Naive thymus-derived CD4-positive, alpha-beta T cell (primary cell): ENCODE results near the gene ARL3. TPM values are rescaled to one million over a fixed set of nuclear protein-coding genes. Genes with fewer than 3 reads are reported as not detected.

Source experiments
- ATAC-seq: fragments of 150-1000 bp; cut with Tn5 transposase; 2 replicates; pipeline ENCODE4 v1.10.0; 2021; ENCODE audit warnings: mild to moderate bottlenecking, moderate library complexity
- CTCF ChIA-PET: fragments of 350-600 bp; sonication (Branson Sonifier 250); formaldehyde crosslinking; loops from one replicate; lab custom pipeline; 2021; ENCODE audit warnings: antibody characterized with exemption; lab: Charles Lee
- POLR2A ChIA-PET: fragments of 350-600 bp; sonication (Branson Sonifier 250); formaldehyde crosslinking; loops from one replicate; lab custom pipeline; 2021; ENCODE audit warnings: antibody characterized with exemption, inconsistent platforms; lab: Charles Lee
- DNase-seq, 9 donors: peaks; one replicate each; pipeline versions ENCODE4 v3.0.0 to v3.0.0-alpha.2; 2020 to 2022; ENCODE audit warnings: mixed read lengths in 1 of 9
- H3K27ac ChIP-seq: one replicate; pipeline ENCODE4 v1.7.0; 2013; ENCODE audit warnings: mild to moderate bottlenecking, low read depth, low read length, moderate library complexity
- H3K27me3 ChIP-seq, 2 donors: one replicate each; pipeline ENCODE4 v1.7.0; 2013; ENCODE audit warnings: low read length in 2 of 2, mild to moderate bottlenecking in 2 of 2, moderate library complexity in 2 of 2; ENCODE audit not compliant: control insufficient read depth in 2 of 2, insufficient read depth in 2 of 2
- H3K36me3 ChIP-seq, 3 experiments: 1 replicate in 2 of 3; 2 replicates in 1 of 3; pipeline ENCODE4 v1.7.0; 2013; ENCODE audit warnings: low read length in 3 of 3, mild to moderate bottlenecking in 3 of 3, moderate library complexity in 1 of 3; ENCODE audit not compliant: insufficient read depth in 3 of 3, control insufficient read depth in 2 of 3
- H3K4me1 ChIP-seq, 2 donors: one replicate each; pipeline ENCODE4 v1.7.0; 2013; ENCODE audit warnings: low read length in 2 of 2, mild to moderate bottlenecking in 2 of 2, moderate library complexity in 1 of 2; ENCODE audit not compliant: control insufficient read depth in 2 of 2, insufficient read depth in 2 of 2
- H3K4me3 ChIP-seq: 2 replicates; pipeline ENCODE4 v1.7.0; 2013; ENCODE audit warnings: mild to moderate bottlenecking, low read length
- H3K9me3 ChIP-seq, 3 experiments: 1 replicate in 2 of 3; 2 replicates in 1 of 3; pipeline ENCODE4 v1.7.0; 2013; ENCODE audit warnings: low read length in 3 of 3; ENCODE audit not compliant: control insufficient read depth in 2 of 3
- H3K27ac Mint-ChIP-seq, 9 donors: one replicate each; pipeline ENCODE4 v1.8.0; 2020 to 2022; ENCODE audit warnings: mixed read lengths in 9 of 9, mild to moderate bottlenecking in 8 of 9, moderate library complexity in 5 of 9, inconsistent platforms in 2 of 9
- H3K27me3 Mint-ChIP-seq, 5 donors: one replicate each; pipeline ENCODE4 v1.8.0; 2021 to 2022; ENCODE audit warnings: mixed read lengths in 5 of 5, mild to moderate bottlenecking in 1 of 5
- H3K36me3 Mint-ChIP-seq, 5 donors: one replicate each; pipeline ENCODE4 v1.8.0; 2020 to 2022; ENCODE audit warnings: mixed read lengths in 5 of 5, mild to moderate bottlenecking in 3 of 5, inconsistent platforms in 1 of 5
- H3K4me1 Mint-ChIP-seq, 7 donors: one replicate each; pipeline ENCODE4 v1.8.0; 2020 to 2022; ENCODE audit warnings: mixed read lengths in 7 of 7, mild to moderate bottlenecking in 3 of 7, inconsistent platforms in 1 of 7
- H3K4me3 Mint-ChIP-seq, 10 donors: one replicate each; pipeline ENCODE4 v1.8.0; 2020 to 2022; ENCODE audit warnings: mild to moderate bottlenecking in 10 of 10, mixed read lengths in 10 of 10, moderate library complexity in 6 of 10, inconsistent platforms in 2 of 10
- H3K9me3 Mint-ChIP-seq, 11 donors: one replicate each; pipeline ENCODE4 v1.8.0; 2020 to 2022; ENCODE audit warnings: mixed read lengths in 11 of 11, mild to moderate bottlenecking in 4 of 11, inconsistent platforms in 1 of 11, moderate library complexity in 1 of 11
- intact Hi-C, 2 donors: fragments of 100-400 bp; cut with micrococcal nuclease; formaldehyde crosslinking; loops; one replicate each; pipeline ENCODE4 v1.15.1; 2023
- polyA plus RNA-seq, 2 donors: library from polyadenylated mRNA; unstranded; fragments of 300-500 nt; fragmentation: Illumina TruSeq; gene quantifications; one replicate each; pipeline ENCODE4 v1.2.3, GENCODE V29; 2021
- total RNA-seq, 6 experiments: library from RNA in 5 of 6; stranded (reverse) in 5 of 6; gene quantifications; 1 replicate in 5 of 6; 2 replicates in 1 of 6; pipeline ENCODE4 v1.2.3 and lab custom pipeline; 2021 to 2026

ARL3 gene
- total and polyA plus RNA-seq, 7 experiments from 2014 or later = 1.3 to 5.1 (median 2.9) TPM

DNA sequence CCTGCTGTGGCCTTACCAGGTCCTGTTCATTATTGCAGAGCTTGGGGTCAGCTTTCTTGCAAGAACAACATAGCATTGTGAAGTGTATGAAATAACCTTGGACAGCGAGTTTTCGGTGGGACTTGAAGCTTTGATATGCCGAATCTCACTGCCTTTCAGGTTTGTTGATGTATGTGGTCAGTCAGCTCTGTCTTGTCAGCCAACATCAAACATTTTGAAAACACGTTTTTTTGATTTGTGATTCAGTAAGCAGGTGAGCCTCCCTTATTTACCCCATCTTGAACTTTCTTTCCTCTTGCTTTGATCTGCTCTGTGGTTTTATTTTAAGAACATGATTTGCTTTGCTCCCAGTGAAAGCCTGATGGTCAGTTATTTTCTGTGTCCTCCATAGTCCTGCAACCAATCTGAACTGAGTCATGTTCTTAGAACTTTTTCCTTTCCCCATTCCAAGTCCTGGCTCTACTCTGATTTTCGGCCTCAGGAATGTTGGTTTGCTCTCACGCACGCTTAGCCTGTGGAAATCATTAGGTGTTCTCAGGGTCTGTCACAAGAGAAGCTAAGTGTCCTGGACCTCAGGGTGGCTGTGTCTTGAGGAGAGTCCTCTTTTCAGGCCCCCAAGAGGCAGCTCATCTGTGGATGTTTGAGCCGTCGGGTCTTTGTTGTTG is 38.2 kb upstream of the ARL3 start:
- no peak overlapping the region for H3K27ac ChIP-seq
- Mint-ChIP-seq H3K9me3 (peaks cover 0 to 3% (median 0%) of the 10 kb centered on the region in 11 donors), H3K27me3 (no peaks in the 10 kb centered on the region), H3K36me3 (peaks cover 7 to 21% (median 13%) of the 10 kb centered on the region in 5 donors), H3K27ac (peak overlapping the region in 6 of 9 donors; percentile 24 to 77 (median 57)), H3K4me3 (peak overlapping the region in 5 of 10 donors; percentile 26 to 62 (median 51)), H3K4me1 (peaks cover 37 to 64% (median 55%) of the 10 kb centered on the region in 7 donors)
- H3K36me3 ChIP-seq = peaks cover 0 to 5% (median 0%) of the 10 kb centered on the region in 3 experiments
- DNase-seq (no peak), ATAC-seq (no peak)
- no peak overlapping the region for H3K4me3 ChIP-seq
- no peaks in the 10 kb centered on the region for H3K27me3 ChIP-seq
- POLR2A ChIA-PET = no interaction called here
- no peaks in the 10 kb centered on the region for H3K9me3 ChIP-seq
- intact Hi-C loops = loop anchor here in 1 of 2 donors (2.0 kb wide), 1 partner anchor 24 kb away; no protein-coding TSS in a partner anchor
- peaks cover 8 to 26% of the 10 kb centered on the region in 2 donors for H3K4me1 ChIP-seq
- CTCF ChIA-PET = interaction anchor here (1.0 to 1.6 kb wide), 3 partner anchors 10 to 16 kb away, joined by 3 to 4 read pairs (median 4); no protein-coding TSS in a partner anchor

DNA sequence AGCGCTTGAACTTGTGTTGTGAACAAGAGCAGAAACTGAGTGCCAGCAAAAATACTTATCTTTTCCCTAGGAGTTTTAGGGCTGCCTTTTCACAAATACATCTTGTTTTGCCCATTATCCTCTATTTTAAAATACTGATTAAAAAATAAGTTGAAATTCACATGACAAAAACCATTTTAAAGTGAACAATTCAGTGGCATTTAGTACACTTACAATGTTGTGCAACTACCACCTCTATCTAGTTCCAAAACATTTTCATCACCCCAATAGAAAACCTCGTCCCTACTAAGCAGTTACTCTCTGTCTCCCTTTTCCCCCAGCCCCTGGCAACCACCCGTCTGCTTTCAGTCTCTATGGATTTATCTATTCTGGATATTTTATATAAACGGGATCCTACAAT is 31.0 kb upstream of the ARL3 start:
- Mint-ChIP-seq H3K27ac (peak overlapping the region; percentile 13 to 92 (median 75)), H3K9me3 (peaks cover 0 to 7% (median 2%) of the 10 kb centered on the region in 11 donors), H3K4me1 (peaks cover 36 to 61% (median 51%) of the 10 kb centered on the region in 7 donors), H3K4me3 (peak overlapping the region; percentile 80 to 97 (median 93)), H3K27me3 (no peaks in the 10 kb centered on the region), H3K36me3 (peaks cover 7 to 19% (median 9%) of the 10 kb centered on the region in 5 donors)
- ChIA-PET CTCF (interaction anchor here (0.7 kb wide), 1 partner anchor 21 kb away, joined by 3 read pairs; no protein-coding TSS in a partner anchor), POLR2A (interaction anchor here (1.0 to 2.0 kb wide), 2 partner anchors 10 to 110 kb away, joined by 3 to 9 read pairs; no protein-coding TSS in a partner anchor)
- H3K9me3 ChIP-seq = no peaks in the 10 kb centered on the region
- no peak for DNase-seq
- H3K4me1 ChIP-seq = peaks cover 17 to 25% of the 10 kb centered on the region in 2 donors
- peak overlapping the region; percentile 77 for H3K27ac ChIP-seq
- no peak for ATAC-seq
- intact Hi-C loops = loop anchor here in 1 of 2 donors (10.0 kb wide), 1 partner anchor 1390 kb away; the partner anchor contains the start of gene BTRC
- no peaks in the 10 kb centered on the region for H3K27me3 ChIP-seq
- H3K4me3 ChIP-seq = peak overlapping the region; percentile 85
- H3K36me3 ChIP-seq = peaks cover 0 to 6% (median 5%) of the 10 kb centered on the region in 3 experiments

DNA sequence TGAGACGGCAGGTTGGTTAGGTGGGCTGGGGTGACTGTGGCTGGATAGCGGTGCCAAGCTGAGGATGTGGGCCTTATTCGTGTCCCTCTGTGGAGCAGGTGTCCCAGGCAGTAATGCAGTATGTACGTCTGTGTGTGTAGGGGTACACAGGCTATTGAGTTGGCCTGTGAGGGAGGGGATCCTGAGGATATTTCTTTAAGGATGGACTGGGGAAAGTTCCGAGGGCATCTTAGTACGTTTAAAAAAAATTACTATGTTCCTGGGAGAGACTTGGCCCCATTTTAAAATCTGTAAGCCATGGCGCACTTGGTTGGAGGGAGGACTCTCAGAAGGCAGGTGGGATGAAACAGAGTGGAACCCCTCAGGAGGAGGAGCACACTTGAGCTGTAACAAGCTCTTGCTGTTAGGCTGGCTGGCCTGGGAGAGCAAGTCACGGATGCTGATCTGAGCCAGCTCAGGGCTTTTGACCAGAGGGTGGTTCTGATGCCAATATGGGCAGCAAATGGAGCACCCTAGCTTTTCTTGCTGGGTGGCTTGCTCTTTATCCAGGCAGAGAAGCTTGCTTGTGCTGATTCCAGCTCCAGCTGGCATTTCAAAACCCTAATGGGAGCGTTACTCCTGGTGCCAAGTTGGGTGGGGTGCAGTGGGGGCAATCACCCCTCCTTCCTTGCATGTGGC is 30.3 kb upstream of the ARL3 start:
- CTCF ChIA-PET = interaction anchor here (0.7 kb wide), 1 partner anchor 20 kb away, joined by 3 read pairs; no protein-coding TSS in a partner anchor
- Mint-ChIP-seq H3K4me3 (peak overlapping the region; percentile 80 to 97 (median 93)), H3K4me1 (peaks cover 36 to 61% (median 51%) of the 10 kb centered on the region in 7 donors), H3K27ac (peak overlapping the region; percentile 57 to 96 (median 90)), H3K36me3 (peaks cover 7 to 19% (median 9%) of the 10 kb centered on the region in 5 donors), H3K27me3 (no peaks in the 10 kb centered on the region), H3K9me3 (peaks cover 0 to 7% (median 2%) of the 10 kb centered on the region in 11 donors)
- Histone ChIP-seq H3K27ac (peak overlapping the region; percentile 77), H3K4me3 (peak overlapping the region; percentile 85), H3K36me3 (peaks cover 0 to 6% (median 5%) of the 10 kb centered on the region in 3 experiments), H3K9me3 (no peaks in the 10 kb centered on the region), H3K4me1 (peaks cover 17 to 25% of the 10 kb centered on the region in 2 donors), H3K27me3 (no peaks in the 10 kb centered on the region)
- POLR2A ChIA-PET = interaction anchor here (1.0 to 2.6 kb wide), 6 partner anchors 10 to 111 kb away, joined by 3 to 13 read pairs (median 8); partner anchors contain the start of genes ARL3, SFXN2 and TRIM8
- peak in 2 of 9 donors; percentile 11 to 15 for DNase-seq
- ATAC-seq = no peak
- intact Hi-C loops = loop anchor here (1.0 to 10.0 kb wide), 3 partner anchors 9 to 1390 kb away; partner anchors contain the start of genes BTRC (in 1 of the 2) and OGA (in 1 of the 2)

DNA sequence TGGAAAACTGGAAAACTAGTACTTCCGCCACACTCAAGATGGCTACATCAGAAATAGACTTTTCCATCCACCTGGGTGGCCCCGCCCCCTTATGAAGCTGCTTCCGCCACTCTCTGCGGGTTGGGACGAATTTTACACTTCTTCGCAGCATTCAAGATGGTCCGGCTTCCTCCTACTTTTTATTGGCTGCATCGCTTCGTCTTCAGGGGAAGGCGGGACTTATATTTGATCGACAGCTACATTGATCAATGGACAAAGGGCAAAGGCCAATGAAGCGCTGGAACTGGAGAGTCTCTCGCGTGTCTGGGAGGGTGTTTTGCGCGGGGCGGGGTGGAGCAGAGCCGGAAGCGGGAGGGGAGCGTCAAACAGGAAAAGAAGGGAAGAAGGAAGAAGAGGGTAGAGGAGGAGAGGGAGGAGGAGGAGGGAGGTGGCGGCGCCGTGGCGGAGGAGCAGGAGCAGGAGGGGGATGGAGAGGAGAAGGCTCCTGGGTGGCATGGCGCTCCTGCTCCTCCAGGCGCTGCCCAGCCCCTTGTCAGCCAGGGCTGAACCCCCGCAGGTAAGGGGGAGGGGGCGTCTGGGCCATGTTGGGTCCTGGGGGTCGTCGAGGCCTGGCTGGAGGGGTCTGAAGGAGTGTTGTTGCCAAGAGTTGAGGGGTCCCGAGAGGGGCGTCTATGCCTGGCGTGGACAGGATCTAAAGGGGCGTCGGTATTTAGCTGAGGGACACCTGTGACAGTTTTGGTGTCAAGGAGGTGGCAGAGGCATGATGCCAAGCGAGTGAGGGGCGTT is 29.6 kb upstream of the ARL3 start, which contains the start of gene WBP1L:
WBP1L (plus strand) TSS at position 361 of the 786 bp plus-strand sequence; CDS start at position 467, 106 bp downstream.
- H3K27ac Mint-ChIP-seq = peak within 1 kb of the TSS; percentile 57 to 96 (median 90)
- peak within 1 kb of the TSS; percentile 80 to 97 (median 93) for H3K4me3 Mint-ChIP-seq
- H3K9me3 Mint-ChIP-seq = peaks cover 0 to 7% (median 2%) of the 10 kb centered on the region in 11 donors
- H3K4me1 Mint-ChIP-seq = peaks cover 33 to 59% (median 48%) of the 10 kb centered on the region in 7 donors
- Histone ChIP-seq H3K27me3 (no peaks in the 10 kb centered on the region), H3K36me3 (peaks cover 0 to 6% (median 5%) of the 10 kb centered on the region in 3 experiments), H3K27ac (peak within 1 kb of the TSS; percentile 77), H3K4me3 (peak within 1 kb of the TSS; percentile 85), H3K4me1 (peaks cover 17 to 25% of the 10 kb centered on the region in 2 donors), H3K9me3 (no peaks in the 10 kb centered on the region)
- CTCF ChIA-PET = interaction anchor here (0.8 to 1.6 kb wide), 2 partner anchors 12 to 29 kb away, joined by 3 read pairs; partner anchors contain the start of genes ARL3 and SFXN2
- intact Hi-C loops = loop anchor here (1.0 to 10.0 kb wide), 19 partner anchors 10 to 1389 kb away; partner anchors contain the start of genes ARL3 (in 2 of the 2), BORCS7 (in 2 of the 2), CNNM2 (in 2 of the 2) and GBF1 (in 2 of the 2)
- ATAC-seq (peak; percentile 98), DNase-seq (peak; percentile 77 to 98 (median 96))
- H3K27me3 Mint-ChIP-seq = no peaks in the 10 kb centered on the region
- H3K36me3 Mint-ChIP-seq = peaks cover 6 to 19% (median 7%) of the 10 kb centered on the region in 5 donors
- POLR2A ChIA-PET = interaction anchor here (0.9 to 2.6 kb wide), 11 partner anchors 9 to 586 kb away, joined by 3 to 13 read pairs (median 4); partner anchors contain the start of genes ARL3, SFXN2 and TRIM8

DNA sequence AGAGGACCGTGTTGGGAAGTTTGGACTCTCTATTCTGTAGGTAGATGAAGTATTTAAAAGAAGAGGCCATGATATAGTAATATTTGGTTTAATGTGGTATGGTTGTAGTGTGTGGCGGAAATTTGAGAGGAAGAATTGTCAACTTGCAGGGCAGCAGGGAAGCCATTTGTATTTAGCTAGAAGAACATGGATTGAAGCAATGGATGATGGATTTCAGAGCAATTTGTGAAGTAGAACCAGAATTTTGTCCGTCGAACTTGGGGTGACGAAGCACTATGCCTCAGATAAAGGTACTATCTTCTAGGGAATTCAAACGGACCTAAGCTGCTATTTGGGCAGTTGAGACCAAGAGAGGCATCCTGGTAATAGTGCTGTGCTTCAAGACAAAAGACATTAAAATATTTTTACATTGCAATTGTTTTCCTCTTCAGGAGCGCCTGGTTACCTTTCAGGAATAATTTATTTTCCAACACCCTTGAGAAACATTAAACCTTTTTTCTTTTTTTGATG is 28.9 kb upstream of the ARL3 start:
- H3K9me3 Mint-ChIP-seq = peaks cover 0 to 7% (median 2%) of the 10 kb centered on the region in 11 donors
- peak overlapping the region; percentile 80 to 97 (median 93) for H3K4me3 Mint-ChIP-seq
- peaks cover 0 to 6% (median 0%) of the 10 kb centered on the region in 3 experiments for H3K36me3 ChIP-seq
- no peak overlapping the region for H3K27ac ChIP-seq
- no peaks in the 10 kb centered on the region for H3K27me3 ChIP-seq
- ChIA-PET CTCF (interaction anchor here (0.8 to 1.6 kb wide), 2 partner anchors 12 to 28 kb away, joined by 3 read pairs; partner anchors contain the start of genes ARL3 and SFXN2), POLR2A (interaction anchor here (0.9 to 2.6 kb wide), 10 partner anchors 9 to 585 kb away, joined by 3 to 13 read pairs (median 5); partner anchors contain the start of genes ARL3, SFXN2 and TRIM8)
- ATAC-seq (no peak), DNase-seq (no peak)
- H3K4me1 Mint-ChIP-seq = peaks cover 28 to 53% (median 42%) of the 10 kb centered on the region in 7 donors
- no peaks in the 10 kb centered on the region for H3K9me3 ChIP-seq
- intact Hi-C loops = loop anchor here (1.0 to 10.0 kb wide), 19 partner anchors 10 to 1388 kb away; partner anchors contain the start of genes ARL3 (in 2 of the 2), BORCS7 (in 2 of the 2), CNNM2 (in 2 of the 2) and GBF1 (in 2 of the 2)
- no peaks in the 10 kb centered on the region for H3K27me3 Mint-ChIP-seq
- peaks cover 0 to 14% (median under 1%) of the 10 kb centered on the region in 5 donors for H3K36me3 Mint-ChIP-seq
- H3K4me3 ChIP-seq = peak overlapping the region; percentile 43
- peaks cover 17 to 21% of the 10 kb centered on the region in 2 donors for H3K4me1 ChIP-seq
- H3K27ac Mint-ChIP-seq = peak overlapping the region; percentile 57 to 96 (median 90)
